Nephron progenitor cell (in vitro differentiated cells): Measurements from ENCODE around the gene PHLDA2.

Experiments used
- DNase-seq: peaks from one replicate; pipeline ENCODE4 v3.0.0; 2021
- H3K27ac Mint-ChIP-seq: 2 replicates; pipeline ENCODE4 v1.8.0; 2021; ENCODE audit warnings: mild to moderate bottlenecking, moderate library complexity, mixed read lengths
- H3K27me3 Mint-ChIP-seq: 2 replicates; pipeline ENCODE4 v1.8.0; 2021; ENCODE audit warnings: mild to moderate bottlenecking, low read depth, mixed read lengths; ENCODE audit not compliant: poor library complexity
- H3K36me3 Mint-ChIP-seq: 2 replicates; pipeline ENCODE4 v1.8.0; 2021; ENCODE audit warnings: low read depth, mixed read lengths
- H3K4me1 Mint-ChIP-seq: 2 replicates; pipeline ENCODE4 v1.8.0; 2021; ENCODE audit warnings: mixed read lengths
- H3K4me3 Mint-ChIP-seq: 2 replicates; pipeline ENCODE4 v1.8.0; 2021; ENCODE audit warnings: mild to moderate bottlenecking, moderate library complexity, mixed read lengths
- H3K9me3 Mint-ChIP-seq: 2 replicates; pipeline ENCODE4 v1.8.0; 2021; ENCODE audit warnings: mild to moderate bottlenecking, moderate library complexity, mixed read lengths
- TF ChIP-seq, protein P1 (sequence below): fragments of 200-600 bp; sonication (generic); IDR thresholded peaks from 2 replicates; pipeline ENCODE4 v1.5.0; 2021; ENCODE audit warnings: antibody characterized with exemption

The PHLDA2 gene

DNA sequence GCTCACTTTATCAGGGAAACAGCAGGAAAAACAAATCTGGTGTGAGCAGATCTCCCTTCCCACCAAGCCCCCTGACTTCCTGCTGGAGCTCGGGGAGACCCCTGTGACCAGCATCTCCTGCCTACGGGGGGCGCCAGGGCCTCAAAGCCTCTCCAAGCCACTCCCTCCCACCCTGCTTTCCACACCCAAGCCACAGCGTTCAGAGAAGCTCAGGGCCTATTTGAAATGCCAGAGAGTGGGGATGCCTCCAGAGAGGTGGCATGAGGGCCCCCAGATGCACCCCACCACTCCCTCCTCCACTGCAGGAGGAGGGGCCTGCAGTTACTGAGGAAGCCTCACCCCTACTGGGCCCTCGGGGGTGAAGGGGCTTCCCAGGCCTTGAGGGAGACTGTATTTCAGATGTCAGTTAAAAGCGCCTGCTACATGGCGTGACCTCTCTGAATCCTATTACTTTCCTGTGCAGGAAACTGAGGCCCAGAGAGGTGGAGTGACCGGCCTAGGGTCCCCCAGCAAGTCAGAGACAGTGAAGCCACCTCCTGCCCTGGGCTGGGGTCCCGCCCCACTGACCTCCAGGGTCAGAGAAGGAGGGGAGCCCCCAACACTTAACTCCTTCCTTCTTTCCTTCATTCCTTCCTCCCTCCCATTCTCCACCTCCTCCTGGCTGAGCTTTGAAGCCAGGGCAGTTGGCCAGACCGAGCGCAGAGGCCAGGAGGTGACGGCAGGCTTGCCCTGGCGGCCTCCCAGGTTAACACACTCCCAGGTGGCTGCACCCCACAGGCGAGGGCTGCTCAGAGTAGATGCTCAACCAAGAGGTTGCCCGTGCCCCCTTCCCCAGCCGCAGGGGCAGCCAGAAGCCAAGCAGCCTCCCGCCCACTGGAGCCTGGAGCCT is 37.6 kb downstream of the PHLDA2 start:
- peak overlapping the region; percentile 56 for H3K4me3 Mint-ChIP-seq
- DNase-seq = no peak
- H3K4me1 Mint-ChIP-seq = peaks cover 35% of the 10 kb centered on the region
- no peaks in the 10 kb centered on the region for H3K36me3 Mint-ChIP-seq
- TF ChIP-seq, protein P1, sequence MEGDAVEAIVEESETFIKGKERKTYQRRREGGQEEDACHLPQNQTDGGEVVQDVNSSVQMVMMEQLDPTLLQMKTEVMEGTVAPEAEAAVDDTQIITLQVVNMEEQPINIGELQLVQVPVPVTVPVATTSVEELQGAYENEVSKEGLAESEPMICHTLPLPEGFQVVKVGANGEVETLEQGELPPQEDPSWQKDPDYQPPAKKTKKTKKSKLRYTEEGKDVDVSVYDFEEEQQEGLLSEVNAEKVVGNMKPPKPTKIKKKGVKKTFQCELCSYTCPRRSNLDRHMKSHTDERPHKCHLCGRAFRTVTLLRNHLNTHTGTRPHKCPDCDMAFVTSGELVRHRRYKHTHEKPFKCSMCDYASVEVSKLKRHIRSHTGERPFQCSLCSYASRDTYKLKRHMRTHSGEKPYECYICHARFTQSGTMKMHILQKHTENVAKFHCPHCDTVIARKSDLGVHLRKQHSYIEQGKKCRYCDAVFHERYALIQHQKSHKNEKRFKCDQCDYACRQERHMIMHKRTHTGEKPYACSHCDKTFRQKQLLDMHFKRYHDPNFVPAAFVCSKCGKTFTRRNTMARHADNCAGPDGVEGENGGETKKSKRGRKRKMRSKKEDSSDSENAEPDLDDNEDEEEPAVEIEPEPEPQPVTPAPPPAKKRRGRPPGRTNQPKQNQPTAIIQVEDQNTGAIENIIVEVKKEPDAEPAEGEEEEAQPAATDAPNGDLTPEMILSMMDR = no peak
- H3K27ac Mint-ChIP-seq = peak overlapping the region; percentile 78
- H3K9me3 Mint-ChIP-seq = no peaks in the 10 kb centered on the region
- peaks cover 18% of the 10 kb centered on the region for H3K27me3 Mint-ChIP-seq

GRCh38 chr11:2890466-2891294 is 38.5 kb downstream of the PHLDA2 start:
- H3K4me3 Mint-ChIP-seq = no peak overlapping the region
- H3K36me3 Mint-ChIP-seq = no peaks in the 10 kb centered on the region
- no peaks in the 10 kb centered on the region for H3K9me3 Mint-ChIP-seq
- no peak for DNase-seq
- TF ChIP-seq, protein P1 = no peak
- peaks cover 18% of the 10 kb centered on the region for H3K27me3 Mint-ChIP-seq
- peaks cover 38% of the 10 kb centered on the region for H3K4me1 Mint-ChIP-seq
- H3K27ac Mint-ChIP-seq = no peak overlapping the region

DNA sequence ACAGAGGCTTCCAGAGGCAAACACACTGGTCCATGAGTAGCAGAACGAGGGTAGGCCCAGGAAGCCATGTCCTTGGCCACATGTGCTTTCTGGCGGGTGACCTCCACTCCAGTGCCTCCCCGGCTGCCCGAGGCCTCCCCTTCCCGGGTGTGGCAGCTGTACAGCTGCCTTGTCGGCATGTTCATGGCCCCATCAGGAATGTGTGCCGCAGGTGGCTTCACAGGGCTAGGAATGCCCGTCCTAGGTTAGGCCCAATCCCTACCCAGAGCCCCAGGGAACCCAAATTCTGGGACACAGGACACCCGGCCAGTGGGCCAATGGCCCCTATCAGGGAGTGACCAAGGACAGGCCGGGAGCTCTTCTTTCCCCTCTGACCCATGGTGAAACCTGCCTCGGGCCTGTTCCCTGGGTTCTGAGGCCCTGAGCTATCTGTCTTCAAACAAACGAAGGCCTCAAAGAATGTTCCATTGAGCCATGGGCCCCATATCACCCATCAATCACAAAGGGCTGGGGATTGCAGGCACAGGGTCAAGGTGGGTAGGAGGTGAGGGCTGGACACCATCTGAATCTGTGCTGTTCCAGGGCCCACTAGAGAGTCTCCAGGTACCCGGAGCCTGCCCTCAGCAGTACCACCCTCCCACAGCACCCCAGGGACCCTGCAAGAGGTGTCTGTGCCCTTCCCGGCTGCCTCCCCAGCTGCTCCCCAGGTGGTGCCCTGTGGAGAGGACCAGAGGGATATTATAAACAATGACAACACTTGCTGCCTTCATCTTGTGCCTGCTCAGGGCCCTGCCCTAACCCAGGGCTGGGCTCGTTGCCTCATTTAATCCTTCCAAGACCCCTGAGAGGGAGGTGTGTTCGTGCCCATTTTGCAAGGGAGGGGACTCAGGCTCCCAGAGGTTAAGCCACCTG is 39.6 kb downstream of the PHLDA2 start:
- no peak overlapping the region for H3K4me3 Mint-ChIP-seq
- H3K36me3 Mint-ChIP-seq = no peaks in the 10 kb centered on the region
- peaks cover 18% of the 10 kb centered on the region for H3K27me3 Mint-ChIP-seq
- H3K9me3 Mint-ChIP-seq = no peaks in the 10 kb centered on the region
- no peak for DNase-seq
- TF ChIP-seq, protein P1 = no peak
- H3K27ac Mint-ChIP-seq = no peak overlapping the region
- H3K4me1 Mint-ChIP-seq = peaks cover 38% of the 10 kb centered on the region

DNA sequence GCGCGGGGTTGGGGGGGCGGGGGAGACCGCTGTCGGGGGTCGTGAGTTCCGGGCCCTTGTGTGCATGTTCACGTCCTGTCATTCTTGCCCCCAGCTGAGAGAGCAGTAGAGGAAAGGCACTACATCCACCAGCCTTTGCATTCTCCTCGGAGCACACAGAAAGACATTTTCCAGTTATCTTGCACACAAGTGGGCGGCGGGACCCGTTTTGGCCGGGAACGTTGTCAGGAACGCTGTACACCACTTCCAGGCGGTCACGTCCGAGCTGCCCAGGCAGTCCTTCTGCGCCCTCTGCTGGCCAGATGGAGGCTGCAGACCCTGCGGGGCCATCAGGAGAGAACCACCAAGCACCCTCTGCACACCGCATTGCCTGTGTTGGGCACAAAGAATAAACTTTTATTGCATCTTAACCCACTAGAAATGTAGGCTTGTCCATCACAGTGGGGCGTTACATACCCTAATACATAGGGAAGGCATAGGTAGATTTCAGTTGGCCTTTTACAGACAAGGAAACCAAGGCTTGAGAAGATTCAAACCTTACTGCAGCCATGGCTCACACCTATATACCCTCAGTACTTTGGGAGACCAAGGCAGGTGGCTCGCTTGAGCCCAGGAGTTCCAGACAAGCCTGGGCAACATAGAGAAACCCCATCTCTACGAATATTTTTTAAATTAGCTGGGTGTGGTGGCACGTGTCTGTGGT is 40.8 kb downstream of the PHLDA2 start:
- peaks cover 39% of the 10 kb centered on the region for H3K4me1 Mint-ChIP-seq
- peaks cover 1% of the 10 kb centered on the region for H3K36me3 Mint-ChIP-seq
- DNase-seq = peak; percentile 97
- no peak overlapping the region for H3K27ac Mint-ChIP-seq
- TF ChIP-seq, protein P1 = peak; percentile 95
- no peak overlapping the region for H3K4me3 Mint-ChIP-seq
- no peaks in the 10 kb centered on the region for H3K9me3 Mint-ChIP-seq
- peaks cover 10% of the 10 kb centered on the region for H3K27me3 Mint-ChIP-seq

DNA sequence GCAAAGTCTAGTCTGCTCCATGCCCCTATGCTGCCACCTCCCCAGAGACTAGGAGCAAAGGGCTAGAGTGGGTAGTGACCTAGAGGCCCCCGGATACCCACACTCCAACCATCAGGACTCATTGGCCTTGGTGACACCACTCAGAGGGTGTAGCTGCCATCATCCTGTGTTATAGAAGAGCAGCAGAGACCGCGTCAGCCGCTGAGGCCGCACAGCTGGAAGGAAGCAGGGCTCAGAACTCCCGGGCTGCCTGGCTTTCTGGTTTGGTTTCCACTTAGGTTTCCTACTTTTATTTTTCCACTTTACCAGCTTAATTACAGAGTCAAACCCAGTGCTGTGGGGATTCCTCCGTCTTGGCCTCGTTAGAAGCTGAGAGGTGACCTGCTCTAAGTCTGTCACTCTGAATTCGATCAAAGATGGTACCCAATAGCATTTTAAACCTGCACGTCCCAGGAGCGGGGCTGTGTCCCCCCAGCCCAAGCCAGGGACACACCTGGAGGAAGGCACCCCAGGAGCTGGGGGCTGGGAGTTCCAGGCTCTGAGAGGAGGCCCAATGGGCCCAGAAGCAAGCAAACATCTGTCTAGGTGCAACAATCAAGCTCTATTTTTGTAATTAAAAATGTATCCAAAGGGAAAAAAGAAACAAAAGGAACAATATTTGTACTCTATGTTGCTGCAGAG is 41.6 kb downstream of the PHLDA2 start:
- peaks cover 9% of the 10 kb centered on the region for H3K36me3 Mint-ChIP-seq
- no peak overlapping the region for H3K27ac Mint-ChIP-seq
- H3K27me3 Mint-ChIP-seq = peaks cover 14% of the 10 kb centered on the region
- H3K9me3 Mint-ChIP-seq = no peaks in the 10 kb centered on the region
- TF ChIP-seq, protein P1 = no peak
- H3K4me3 Mint-ChIP-seq = no peak overlapping the region
- H3K4me1 Mint-ChIP-seq = peaks cover 46% of the 10 kb centered on the region
- DNase-seq = no peak
